GM12892 (cell line): ENCODE results near the gene TPST1.

Source experiments
- POLR2A ChIP-seq: IDR thresholded peaks from 2 replicates; pipeline ENCODE4 v1.6.1; 2011; ENCODE audit warnings: low read depth, low read length, control low read depth
- POLR2AphosphoS5 ChIP-seq: IDR thresholded peaks from 2 replicates; pipeline ENCODE4 v1.6.1; 2011; ENCODE audit warnings: low read depth, low read length, control low read depth
- TAF1 ChIP-seq: IDR thresholded peaks from 2 replicates; pipeline ENCODE4 v1.6.1; 2011; ENCODE audit warnings: low read depth, mild to moderate bottlenecking, control low read depth, low read length, borderline replicate concordance

GRCh38 chr7:66279912-66280311, 74.8 kb downstream of the TPST1 start:
- TF ChIP-seq POLR2A: no peak
- no peak for TF ChIP-seq POLR2AphosphoS5
- TF ChIP-seq TAF1: no peak
